Neural progenitor cell (in vitro differentiated cells): ENCODE data around the gene MIEF1. TPM values are rescaled to one million over a fixed set of nuclear protein-coding genes. Genes with fewer than 3 reads are reported as not detected.

Experiments
- DNase-seq: peaks from one replicate; pipeline ENCODE4 v3.0.0-alpha.2; 2016; ENCODE audit warnings: low spot score
- H2AFZ ChIP-seq: fragments of 200-600 bp; sonication (generic); replicated peaks from 2 replicates; pipeline ENCODE4 v1.6.1; 2016; ENCODE audit warnings: antibody characterized with exemption
- H3F3A ChIP-seq: fragments of 200-600 bp; sonication (generic); 2 replicates; pipeline ENCODE4 v1.6.1; 2016; ENCODE audit warnings: antibody characterized with exemption, low read depth
- H3K27ac ChIP-seq: fragments of 200-600 bp; sonication (generic); 2 replicates; pipeline ENCODE4 v1.5.1; 2016; ENCODE audit warnings: mild to moderate bottlenecking
- H3K27me3 ChIP-seq: fragments of 200-600 bp; sonication (generic); 2 replicates; pipeline ENCODE4 v1.6.1; 2016; ENCODE audit warnings: mild to moderate bottlenecking, moderate library complexity
- H3K36me3 ChIP-seq: fragments of 200-600 bp; sonication (generic); 2 replicates; pipeline ENCODE4 v1.5.1; 2016
- H3K4me1 ChIP-seq: fragments of 200-600 bp; sonication (generic); 2 replicates; pipeline ENCODE4 v1.6.1; 2016; ENCODE audit warnings: mixed run types
- H3K4me2 ChIP-seq: fragments of 200-600 bp; sonication (generic); 2 replicates; pipeline ENCODE4 v1.6.1; 2016
- H3K4me3 ChIP-seq: fragments of 200-600 bp; sonication (generic); 2 replicates; pipeline ENCODE4 v1.5.1; 2016
- H3K79me2 ChIP-seq: fragments of 200-600 bp; sonication (generic); 2 replicates; pipeline ENCODE4 v1.6.1; 2016; ENCODE audit warnings: low read depth
- H3K9ac ChIP-seq: fragments of 200-600 bp; sonication (generic); 2 replicates; pipeline ENCODE4 v1.6.1; 2016
- H3K9me3 ChIP-seq: fragments of 200-600 bp; sonication (generic); 2 replicates; pipeline ENCODE4 v1.5.1; 2016; ENCODE audit warnings: low read depth
- H4K20me1 ChIP-seq: fragments of 200-600 bp; sonication (generic); 2 replicates; pipeline ENCODE4 v1.6.1; 2016; ENCODE audit warnings: low read depth
- H3K27ac Mint-ChIP-seq: 3 replicates; pipeline ENCODE4 v1.8.0; 2021; ENCODE audit warnings: mixed read lengths
- H3K27me3 Mint-ChIP-seq: 2 replicates; pipeline ENCODE4 v1.8.0; 2022; ENCODE audit warnings: low read depth, mild to moderate bottlenecking, inconsistent platforms, moderate library complexity, mixed read lengths; ENCODE audit not compliant: insufficient read depth
- H3K36me3 Mint-ChIP-seq: 3 replicates; pipeline ENCODE4 v1.8.0; 2021; ENCODE audit warnings: mixed read lengths
- H3K4me1 Mint-ChIP-seq: 3 replicates; pipeline ENCODE4 v1.8.0; 2021; ENCODE audit warnings: mixed read lengths
- H3K4me3 Mint-ChIP-seq: 3 replicates; pipeline ENCODE4 v1.8.0; 2021; ENCODE audit warnings: mild to moderate bottlenecking, moderate library complexity, mixed read lengths
- H3K9me3 Mint-ChIP-seq: 3 replicates; pipeline ENCODE4 v1.8.0; 2020; ENCODE audit warnings: mixed read lengths
- CTCF ChIP-seq: fragments of 200-600 bp; sonication (generic); IDR thresholded peaks from 2 replicates; pipeline ENCODE4 v1.5.1; 2017; ENCODE audit warnings: antibody characterized with exemption, mild to moderate bottlenecking
- EZH2 ChIP-seq: fragments of 200-600 bp; sonication (generic); IDR thresholded peaks from 2 replicates; pipeline ENCODE4 v1.6.1; 2017; ENCODE audit warnings: antibody characterized with exemption, mild to moderate bottlenecking, moderate library complexity
- EZH2phosphoT487 ChIP-seq: fragments of 200-600 bp; sonication (generic); IDR thresholded peaks from 2 replicates; pipeline ENCODE4 v1.6.1; 2017; ENCODE audit warnings: antibody characterized with exemption
- total RNA-seq: library from RNA; depleted of rRNA; stranded (reverse); fragments of >200 nt; gene quantifications from 2 replicates; pipeline ENCODE4 v1.2.3, GENCODE V29; 2015; ENCODE audit warnings: low replicate concordance

MIEF1 gene
- total RNA-seq, result 22.0 and 32.7 TPM in 2 replicates

- Mint-ChIP-seq H3K36me3 (peaks cover 23% of the 10 kb centered on the region), H3K4me1 (peaks cover 48% of the 10 kb centered on the region), H3K4me3 (peak within 1 kb of the TSS; percentile 97), H3K27me3 (peaks cover 7% of the 10 kb centered on the region), H3K9me3 (no peaks in the 10 kb centered on the region), H3K27ac (peak within 1 kb of the TSS; percentile 11)
- Histone ChIP-seq H2AFZ (peak within 1 kb of the TSS; percentile 12), H4K20me1 (peaks cover 29% of the 10 kb centered on the region), H3K9me3 (no peaks in the 10 kb centered on the region), H3K36me3 (no peaks in the 10 kb centered on the region), H3K27me3 (peaks cover 17% of the 10 kb centered on the region), H3K4me2 (peak within 1 kb of the TSS; percentile 94), H3K4me3 (peak within 1 kb of the TSS; percentile 83), H3K27ac (peak within 1 kb of the TSS; percentile 80), H3K9ac (peak within 1 kb of the TSS; percentile 63), H3K79me2 (peaks cover 22% of the 10 kb centered on the region), H3K4me1 (peaks cover 37% of the 10 kb centered on the region), H3F3A (peaks cover 18% of the 10 kb centered on the region)
- DNase-seq, result peak; percentile 97
- no peak for TF ChIP-seq EZH2phosphoT487
These were observed at the start of gene MIEF1 for GRCh38 chr22:39502109-39502788. Gene MIEF1, plus strand, starts transcription at chr22:39502290. Its CDS starts 9,005 bp downstream, at chr22:39511295.

GRCh38 chr22:39452740-39453040 is 49.4 kb upstream of the MIEF1 start:
- Histone ChIP-seq H3K79me2 (no peaks in the 10 kb centered on the region), H3F3A (peaks cover 42% of the 10 kb centered on the region), H3K4me1 (peaks cover 25% of the 10 kb centered on the region), H2AFZ (no peak overlapping the region), H4K20me1 (no peaks in the 10 kb centered on the region), H3K4me2 (no peak overlapping the region), H3K36me3 (no peaks in the 10 kb centered on the region), H3K27ac (no peak overlapping the region), H3K9me3 (no peaks in the 10 kb centered on the region), H3K27me3 (peaks cover 13% of the 10 kb centered on the region), H3K4me3 (no peak overlapping the region), H3K9ac (no peak overlapping the region)
- no peak for DNase-seq
- H3K27ac Mint-ChIP-seq, result no peak overlapping the region
- TF ChIP-seq EZH2, result no peak
- TF ChIP-seq CTCF, result no peak
- no peak for TF ChIP-seq EZH2phosphoT487
- peaks cover 4% of the 10 kb centered on the region for H3K9me3 Mint-ChIP-seq
- peaks cover 3% of the 10 kb centered on the region for H3K36me3 Mint-ChIP-seq
- H3K4me3 Mint-ChIP-seq, result peak overlapping the region; percentile 22
- peaks cover 22% of the 10 kb centered on the region for H3K27me3 Mint-ChIP-seq
- H3K4me1 Mint-ChIP-seq, result peaks cover 38% of the 10 kb centered on the region

GRCh38 chr22:39453765-39454378 is 48.2 kb upstream of the MIEF1 start:
- peaks cover 4% of the 10 kb centered on the region for H3K9me3 Mint-ChIP-seq
- Histone ChIP-seq H3K27me3 (peaks cover 24% of the 10 kb centered on the region), H3K9ac (no peak overlapping the region), H3K4me2 (peak overlapping the region; percentile 38), H3K27ac (peak overlapping the region; percentile 13), H3K9me3 (no peaks in the 10 kb centered on the region), H2AFZ (no peak overlapping the region), H3K79me2 (peaks cover 11% of the 10 kb centered on the region), H4K20me1 (peaks cover under 1% of the 10 kb centered on the region), H3K4me3 (no peak overlapping the region), H3F3A (peaks cover 42% of the 10 kb centered on the region), H3K36me3 (no peaks in the 10 kb centered on the region), H3K4me1 (peaks cover 30% of the 10 kb centered on the region)
- peak; percentile 6 for TF ChIP-seq CTCF
- TF ChIP-seq EZH2phosphoT487, result no peak
- no peak for TF ChIP-seq EZH2
- peaks cover 43% of the 10 kb centered on the region for H3K4me1 Mint-ChIP-seq
- peaks cover 26% of the 10 kb centered on the region for H3K27me3 Mint-ChIP-seq
- peak overlapping the region; percentile 66 for H3K27ac Mint-ChIP-seq
- DNase-seq, result peak; percentile 75
- H3K36me3 Mint-ChIP-seq, result peaks cover 3% of the 10 kb centered on the region
- H3K4me3 Mint-ChIP-seq, result peak overlapping the region; percentile 35

- Mint-ChIP-seq H3K4me1 (peaks cover 43% of the 10 kb centered on the region), H3K36me3 (peaks cover 3% of the 10 kb centered on the region), H3K27me3 (peaks cover 30% of the 10 kb centered on the region), H3K27ac (no peak overlapping the region), H3K4me3 (peak overlapping the region; percentile 72), H3K9me3 (peaks cover 4% of the 10 kb centered on the region)
- peaks cover 24% of the 10 kb centered on the region for H3K27me3 ChIP-seq
- TF ChIP-seq EZH2phosphoT487 (no peak), EZH2 (no peak), CTCF (no peak)
- peak; percentile 52 for DNase-seq
- peak overlapping the region; percentile 38 for H3K4me2 ChIP-seq
- no peak overlapping the region for H3K4me3 ChIP-seq
- H3K27ac ChIP-seq, result no peak overlapping the region
- peaks cover 5% of the 10 kb centered on the region for H4K20me1 ChIP-seq
- peaks cover 30% of the 10 kb centered on the region for H3K4me1 ChIP-seq
- H3K9ac ChIP-seq, result no peak overlapping the region
- no peak overlapping the region for H2AFZ ChIP-seq
- H3F3A ChIP-seq, result peaks cover 42% of the 10 kb centered on the region
- H3K9me3 ChIP-seq, result no peaks in the 10 kb centered on the region
- peaks cover 15% of the 10 kb centered on the region for H3K79me2 ChIP-seq
- H3K36me3 ChIP-seq, result no peaks in the 10 kb centered on the region
These were observed 47.7 kb upstream of the MIEF1 start for GRCh38 chr22:39454385-39454871.
